SK-N-SH (cell line): ENCODE results near the gene TRAPPC12. TPM values are rescaled to one million over a fixed set of nuclear protein-coding genes. Genes with fewer than 3 reads are reported as not detected.

Experiments used
- CTCF ChIA-PET: fragments of 300-600, 350-600 bp; formaldehyde crosslinking; extraction: SDS; loops from one replicate; lab custom pipeline; 2021; lab: Yijun Ruan, JAX
- POLR2A ChIA-PET: fragments of 350-600 bp; sonication (Branson Sonifier 250); formaldehyde crosslinking; extraction: SDS; loops from one replicate; lab custom pipeline; 2020; ENCODE audit warnings: antibody characterized with exemption, inconsistent platforms; lab: Yijun Ruan, JAX
- DNase-seq: peaks from one replicate; pipeline ENCODE4 v3.0.0; 2012
- H2AFZ ChIP-seq: fragments of 200-600 bp; sonication (generic); 2 replicates; pipeline ENCODE4 v1.8.1; 2016; ENCODE audit warnings: antibody characterized with exemption, mild to moderate bottlenecking, low read depth
- H3F3A ChIP-seq: fragments of 200-600 bp; sonication (generic); replicated peaks from 2 replicates; pipeline ENCODE3; 2016; ENCODE audit warnings: antibody characterized with exemption, mild to moderate bottlenecking; ENCODE audit not compliant: insufficient read depth
- H3K27ac ChIP-seq, 2 experiments: fragments of 200-500 bp in 1 of 2; fragments of 200-600 bp in 1 of 2; sonication (Bioruptor generic) in 1 of 2; sonication (generic), shearing (Covaris generic) in 1 of 2; 2 replicates each; pipeline versions ENCODE4 v1.5.1 to v1.6.1; 2014 to 2016; ENCODE audit warnings: low read depth in 2 of 2, inconsistent platforms in 1 of 2, low read length in 1 of 2, mild to moderate bottlenecking in 1 of 2, mixed read lengths in 1 of 2
- H3K27me3 ChIP-seq: fragments of 200-600 bp; sonication (generic), shearing (Covaris generic); 2 replicates; pipeline ENCODE4 v1.6.1; 2016; ENCODE audit warnings: mixed run types; ENCODE audit not compliant: insufficient read depth
- H3K36me3 ChIP-seq, 2 experiments: fragments of 200-500 bp in 1 of 2; fragments of 200-600 bp in 1 of 2; sonication (Bioruptor generic) in 1 of 2; sonication (generic) in 1 of 2; replicated peaks in 1 of 2; 2 replicates each; pipeline versions ENCODE3 to v1.5.1; 2014 to 2016; ENCODE audit warnings: low read length in 1 of 2, mild to moderate bottlenecking in 1 of 2; ENCODE audit not compliant: insufficient read depth in 2 of 2, control insufficient read depth in 1 of 2
- H3K4me1 ChIP-seq, 2 experiments: fragments of 200-500 bp in 1 of 2; fragments of 200-600 bp in 1 of 2; sonication (Bioruptor generic) in 1 of 2; sonication (generic), shearing (Covaris generic) in 1 of 2; 2 replicates each; pipeline versions ENCODE4 v1.5.1 to v1.6.1; 2014 to 2016; ENCODE audit warnings: low read depth in 1 of 2, low read length in 1 of 2, mixed run types in 1 of 2; ENCODE audit not compliant: insufficient read depth in 2 of 2, control insufficient read depth in 1 of 2
- H3K4me2 ChIP-seq: fragments of 200-600 bp; sonication (generic), shearing (Covaris generic); 2 replicates; pipeline ENCODE4 v1.6.1; 2017; ENCODE audit warnings: mixed run types
- H3K4me3 ChIP-seq, 2 experiments: fragments of 200-500 bp in 1 of 2; fragments of 200-600 bp in 1 of 2; sonication (Bioruptor generic) in 1 of 2; sonication (generic), shearing (Covaris generic) in 1 of 2; 2 replicates each; pipeline versions ENCODE4 v1.5.1 to v1.8.1; 2014 to 2016; ENCODE audit warnings: low read depth in 2 of 2, inconsistent platforms in 1 of 2, low read length in 1 of 2, mild to moderate bottlenecking in 1 of 2, mixed read lengths in 1 of 2, moderate library complexity in 1 of 2
- H3K79me2 ChIP-seq: fragments of 200-600 bp; sonication (generic); 2 replicates; pipeline ENCODE4 v1.8.1; 2017; ENCODE audit warnings: mild to moderate bottlenecking; ENCODE audit not compliant: insufficient read depth
- H3K9ac ChIP-seq: fragments of 200-600 bp; sonication (generic); 2 replicates; pipeline ENCODE4 v1.6.1; 2017; ENCODE audit warnings: mixed run types
- H3K9me2 ChIP-seq: fragments of 200-600 bp; sonication (generic); 2 replicates; pipeline ENCODE4 v1.6.1; 2017; ENCODE audit warnings: mixed run types
- H3K9me3 ChIP-seq: fragments of 200-600 bp; sonication (generic); 2 replicates; pipeline ENCODE4 v1.6.1; 2017; ENCODE audit warnings: mixed run types, mild to moderate bottlenecking, moderate library complexity
- H4K20me1 ChIP-seq: fragments of 200-600 bp; sonication (generic); 2 replicates; pipeline ENCODE4 v1.6.1; 2017; ENCODE audit warnings: mild to moderate bottlenecking, mixed run types; ENCODE audit not compliant: insufficient read depth
- CTCF ChIP-seq: fragments of 200-600 bp; sonication (generic); IDR thresholded peaks from 2 replicates; pipeline ENCODE4 v1.6.1; 2017; ENCODE audit warnings: antibody characterized with exemption, mild to moderate bottlenecking, moderate library complexity
- FOSL2 ChIP-seq: IDR thresholded peaks from 2 replicates; pipeline ENCODE4 v1.4.0; 2012; ENCODE audit warnings: low read depth, mild to moderate bottlenecking, moderate library complexity, borderline replicate concordance
- JUND ChIP-seq: IDR thresholded peaks from 2 replicates; pipeline ENCODE4 v1.4.0; 2012
- PBX3 ChIP-seq: IDR thresholded peaks from 2 replicates; pipeline ENCODE4; 2012
- RCOR1 ChIP-seq: fragments of 150-350 bp; IDR thresholded peaks from 2 replicates; pipeline ENCODE4 v1.6.1; 2017; ENCODE audit warnings: antibody characterized with exemption, low read length
- REST ChIP-seq: IDR thresholded peaks from 2 replicates; pipeline ENCODE4 v1.6.1; 2012; ENCODE audit warnings: mild to moderate bottlenecking, low read depth, low read length, moderate library complexity
- RXRA ChIP-seq: IDR thresholded peaks from 2 replicates; pipeline ENCODE4 v1.4.0; 2012; ENCODE audit warnings: low read depth, mild to moderate bottlenecking, borderline replicate concordance
- WGBS: methylation state at CpG from one replicate; pipeline ENCODE4 v1.1.6; 2017; ENCODE audit warnings: low lambda C conversion rate; 5-methylcytosine and 5-hydroxymethylcytosine counted together
- polyA plus RNA-seq, 3 experiments: library from polyadenylated mRNA; depleted of rRNA; stranded (reverse); fragments of >200 nt; gene quantifications; 2 replicates each; pipeline ENCODE4 v1.2.3, GENCODE V29; 2012

TRAPPC12 gene
- polyA plus RNA-seq, 1 of the 3 experiments (the other 2 are of a cell fraction): 83.3 TPM

- H3K9ac ChIP-seq: no peak overlapping the region
- H3K79me2 ChIP-seq: peaks cover 5% of the 10 kb centered on the region; the same call in 1 of the 2 replicates
- peaks cover 5 to 32% of the 10 kb centered on the region in 2 experiments; a peak in 2 of 4 replicates for H3K4me1 ChIP-seq
- no peak overlapping the region for H3K4me3 ChIP-seq
- no peak overlapping the region for H2AFZ ChIP-seq
- H3F3A ChIP-seq: no peaks in the 10 kb centered on the region
- H3K27me3 ChIP-seq: no peaks in the 10 kb centered on the region
- no peak for TF ChIP-seq RCOR1
- no peak for TF ChIP-seq PBX3
- TF ChIP-seq REST: no peak
- no peak for TF ChIP-seq RXRA
- TF ChIP-seq FOSL2: no peak
- no peaks in the 10 kb centered on the region for H4K20me1 ChIP-seq
- peaks cover 59 to 92% of the 10 kb centered on the region in 2 experiments for H3K36me3 ChIP-seq
- WGBS: 95% methylated on average over 6 of the region's 6 CpGs
- H3K9me3 ChIP-seq: no peaks in the 10 kb centered on the region
- POLR2A ChIA-PET: no interaction called here
- no peak overlapping the region for H3K4me2 ChIP-seq
- CTCF ChIA-PET: interaction anchor here (1.1 to 1.4 kb wide), 7 partner anchors 11 to 52 kb away, joined by 3 to 5 read pairs (median 3); no protein-coding TSS in a partner anchor
- no peak for DNase-seq
- H3K9me2 ChIP-seq: no peaks in the 10 kb centered on the region
- no peak overlapping the region; a peak in 1 of 4 replicates for H3K27ac ChIP-seq
Observed at GRCh38 chr2:3429066-3429610, 49.6 kb downstream of the TRAPPC12 start.

GRCh38 chr2:3430172-3430571 lies 50.7 kb downstream of the TRAPPC12 start:
- H3K9me2 ChIP-seq: no peaks in the 10 kb centered on the region
- no peaks in the 10 kb centered on the region for H4K20me1 ChIP-seq
- H2AFZ ChIP-seq: no peak overlapping the region
- H3K79me2 ChIP-seq: peaks cover under 1% of the 10 kb centered on the region; the same call in 1 of the 2 replicates
- TF ChIP-seq CTCF: no peak
- TF ChIP-seq JUND: 0 out of 2 replicates have a peak, but pooled peaks have one; percentile 19
- TF ChIP-seq, all 33 proteins: peak for 1
- H3K9ac ChIP-seq: no peak overlapping the region
- no peak overlapping the region for H3K4me2 ChIP-seq
- POLR2A ChIA-PET: interaction anchor here (1.1 kb wide), 1 partner anchor 18 kb away, joined by 4 read pairs; no protein-coding TSS in a partner anchor
- no peak overlapping the region for H3K4me3 ChIP-seq
- CTCF ChIA-PET: interaction anchor here (0.9 to 1.4 kb wide), 4 partner anchors 10 to 32 kb away, joined by 3 to 5 read pairs (median 4); no protein-coding TSS in a partner anchor
- peaks cover 52 to 90% of the 10 kb centered on the region in 2 experiments for H3K36me3 ChIP-seq
- H3K27me3 ChIP-seq: no peaks in the 10 kb centered on the region
- H3K9me3 ChIP-seq: no peaks in the 10 kb centered on the region
- no peaks in the 10 kb centered on the region for H3F3A ChIP-seq
- WGBS: 73% methylated on average over 6 of the region's 6 CpGs
- DNase-seq: no peak
- peaks cover 5 to 39% of the 10 kb centered on the region in 2 experiments; a peak in 2 of 4 replicates for H3K4me1 ChIP-seq
- peak overlapping the region in 1 of 2 experiments; percentile 80; a peak in 2 of 4 replicates for H3K27ac ChIP-seq
